IPS-NIHi11 (cell line): ENCODE measurements around the gene PIP4K2C.

Experiments
- DNase-seq: peaks from one replicate; pipeline ENCODE4 v3.0.0; 2012; ENCODE audit warnings: mixed read lengths, low spot score

The PIP4K2C gene

GRCh38 chr12:57590864-57591781 lies at the start of gene PIP4K2C:
TSS of gene PIP4K2C (plus strand) at chr12:57591192. CDS start at chr12:57591290, 98 bp downstream.
- peak; percentile 99 for DNase-seq

- DNase-seq, result no peak
These were observed 49.3 kb upstream of the PIP4K2C start for GRCh38 chr12:57541717-57542116.

GRCh38 chr12:57543581-57543980 lies 47.4 kb upstream of the PIP4K2C start:
- no peak for DNase-seq

GRCh38 chr12:57545809-57546437 lies 45.1 kb upstream of the PIP4K2C start:
- no peak for DNase-seq

- peak; percentile 98 for DNase-seq
These were observed 44.3 kb upstream of the PIP4K2C start, which contains the start of gene DCTN2 for GRCh38 chr12:57546438-57547287. TSS of gene DCTN2 (minus strand) at chr12:57547192. CDS start at chr12:57547063, 129 bp downstream.

- no peak for DNase-seq
These were observed 43.5 kb upstream of the PIP4K2C start for GRCh38 chr12:57547288-57548012.

- DNase-seq, result no peak
These were observed 43.0 kb upstream of the PIP4K2C start for GRCh38 chr12:57548013-57548315.

- DNase-seq, result no peak
These were observed 42.5 kb upstream of the PIP4K2C start for GRCh38 chr12:57548488-57548887.

- no peak for DNase-seq
These were observed 41.6 kb upstream of the PIP4K2C start for GRCh38 chr12:57549203-57549908.

- peak; percentile 90 for DNase-seq
These were observed 40.9 kb upstream of the PIP4K2C start, which contains the start of gene KIF5A for GRCh38 chr12:57549909-57550640. TSS of gene KIF5A (plus strand) at chr12:57550044. CDS start at chr12:57550272, 228 bp downstream.

GRCh38 chr12:57550641-57551549 lies 40.1 kb upstream of the PIP4K2C start:
- no peak for DNase-seq

- DNase-seq, result no peak
These were observed 39.2 kb upstream of the PIP4K2C start for GRCh38 chr12:57551637-57552305.

- no peak for DNase-seq
These were observed 38.7 kb upstream of the PIP4K2C start for GRCh38 chr12:57552306-57552651.

- no peak for DNase-seq
These were observed 38.1 kb upstream of the PIP4K2C start for GRCh38 chr12:57552835-57553313.

GRCh38 chr12:57553343-57554202 lies 37.4 kb upstream of the PIP4K2C start:
- DNase-seq, result no peak

GRCh38 chr12:57554453-57554852 lies 36.5 kb upstream of the PIP4K2C start:
- DNase-seq, result no peak

GRCh38 chr12:57554897-57555296 lies 36.1 kb upstream of the PIP4K2C start:
- no peak for DNase-seq

- no peak for DNase-seq
These were observed 32.1 kb upstream of the PIP4K2C start for GRCh38 chr12:57558864-57559263.
